Measurements from ENCODE around the gene TOX3.

- TF ChIP-seq EP300 (IDR thresholded peaks at IDR 0.05) (no peak), POLR2AphosphoS5 (IDR thresholded peaks at IDR 0.05) (no peak)
- TF ChIP-seq, protein P1, sequence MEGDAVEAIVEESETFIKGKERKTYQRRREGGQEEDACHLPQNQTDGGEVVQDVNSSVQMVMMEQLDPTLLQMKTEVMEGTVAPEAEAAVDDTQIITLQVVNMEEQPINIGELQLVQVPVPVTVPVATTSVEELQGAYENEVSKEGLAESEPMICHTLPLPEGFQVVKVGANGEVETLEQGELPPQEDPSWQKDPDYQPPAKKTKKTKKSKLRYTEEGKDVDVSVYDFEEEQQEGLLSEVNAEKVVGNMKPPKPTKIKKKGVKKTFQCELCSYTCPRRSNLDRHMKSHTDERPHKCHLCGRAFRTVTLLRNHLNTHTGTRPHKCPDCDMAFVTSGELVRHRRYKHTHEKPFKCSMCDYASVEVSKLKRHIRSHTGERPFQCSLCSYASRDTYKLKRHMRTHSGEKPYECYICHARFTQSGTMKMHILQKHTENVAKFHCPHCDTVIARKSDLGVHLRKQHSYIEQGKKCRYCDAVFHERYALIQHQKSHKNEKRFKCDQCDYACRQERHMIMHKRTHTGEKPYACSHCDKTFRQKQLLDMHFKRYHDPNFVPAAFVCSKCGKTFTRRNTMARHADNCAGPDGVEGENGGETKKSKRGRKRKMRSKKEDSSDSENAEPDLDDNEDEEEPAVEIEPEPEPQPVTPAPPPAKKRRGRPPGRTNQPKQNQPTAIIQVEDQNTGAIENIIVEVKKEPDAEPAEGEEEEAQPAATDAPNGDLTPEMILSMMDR (IDR thresholded peaks at IDR 0.05): no peak
Observed at GRCh38 chr16:52440248-52440647, 106.7 kb downstream of the TOX3 start.

Measured in gastroesophageal sphincter (tissue), 3 donors.